Activated CD4-positive, alpha-beta T cell treated with anti-CD3 and anti-CD28 coated beads, Interleukin-2, amount 10 ng/mL, durations not matched to agents 7 days and 5 days (primary cell): ENCODE results near the gene SNTG2. TPM values are rescaled to one million over a fixed set of nuclear protein-coding genes. Genes with fewer than 3 reads are reported as not detected.

ENCODE experiments used
- CTCF ChIA-PET: fragments of 350-600 bp; sonication (Branson Sonifier 250); formaldehyde crosslinking; loops from one replicate; lab custom pipeline; 2021; ENCODE audit warnings: antibody characterized with exemption; lab: Charles Lee
- POLR2A ChIA-PET: fragments of 350-600 bp; sonication (Branson Sonifier 250); formaldehyde crosslinking; loops from one replicate; lab custom pipeline; 2021; ENCODE audit warnings: antibody characterized with exemption; lab: Charles Lee
- DNase-seq: peaks from one replicate; pipeline ENCODE4 v3.0.0-alpha.2; 2020
- H3K27ac Mint-ChIP-seq: one replicate; pipeline ENCODE4 v1.8.0; 2021; ENCODE audit warnings: mild to moderate bottlenecking, moderate library complexity, mixed read lengths
- H3K27me3 Mint-ChIP-seq: one replicate; pipeline ENCODE4 v1.8.0; 2021; ENCODE audit warnings: mixed read lengths
- H3K36me3 Mint-ChIP-seq: one replicate; pipeline ENCODE4 v1.8.0; 2021; ENCODE audit warnings: low read depth, mixed read lengths
- H3K4me1 Mint-ChIP-seq: one replicate; pipeline ENCODE4 v1.8.0; 2021; ENCODE audit warnings: mixed read lengths
- H3K4me3 Mint-ChIP-seq: one replicate; pipeline ENCODE4 v1.8.0; 2021; ENCODE audit warnings: mild to moderate bottlenecking, moderate library complexity, mixed read lengths
- H3K9me3 Mint-ChIP-seq: one replicate; pipeline ENCODE4 v1.8.0; 2021; ENCODE audit warnings: mixed read lengths
- total RNA-seq, 2 experiments: library from RNA; stranded (reverse); gene quantifications; one replicate each; pipeline ENCODE4 v1.2.3, GENCODE V29; 2021

Gene SNTG2
- total RNA-seq, 2 experiments from 2014 or later, result not detected

DNA sequence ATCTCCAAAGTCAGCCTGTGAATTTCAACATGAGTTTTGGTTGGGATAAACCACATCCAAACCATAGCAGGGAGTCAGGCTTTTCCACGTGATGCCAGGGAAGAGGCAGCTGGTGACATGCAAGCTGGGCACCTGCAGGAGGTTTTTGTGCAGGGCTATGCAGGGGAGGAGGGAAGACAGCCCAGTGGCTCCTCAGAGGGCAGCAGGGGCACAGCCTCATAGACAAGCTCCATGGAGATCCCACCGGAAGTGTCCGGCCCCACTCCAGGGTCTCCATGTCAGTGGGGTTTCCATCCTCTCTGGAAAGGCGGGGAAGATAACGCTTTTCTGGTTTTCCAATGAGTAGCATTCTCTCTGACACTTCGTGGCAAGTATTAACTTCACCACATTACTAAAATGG is 327.0 kb downstream of the SNTG2 start:
- no peak overlapping the region for H3K27ac Mint-ChIP-seq
- ChIA-PET CTCF (no interaction called here), POLR2A (no interaction called here)
- peaks cover 11% of the 10 kb centered on the region for H3K9me3 Mint-ChIP-seq
- no peak overlapping the region for H3K4me3 Mint-ChIP-seq
- H3K27me3 Mint-ChIP-seq, result no peaks in the 10 kb centered on the region
- no peaks in the 10 kb centered on the region for H3K4me1 Mint-ChIP-seq
- DNase-seq, result no peak
- H3K36me3 Mint-ChIP-seq, result no peaks in the 10 kb centered on the region

DNA sequence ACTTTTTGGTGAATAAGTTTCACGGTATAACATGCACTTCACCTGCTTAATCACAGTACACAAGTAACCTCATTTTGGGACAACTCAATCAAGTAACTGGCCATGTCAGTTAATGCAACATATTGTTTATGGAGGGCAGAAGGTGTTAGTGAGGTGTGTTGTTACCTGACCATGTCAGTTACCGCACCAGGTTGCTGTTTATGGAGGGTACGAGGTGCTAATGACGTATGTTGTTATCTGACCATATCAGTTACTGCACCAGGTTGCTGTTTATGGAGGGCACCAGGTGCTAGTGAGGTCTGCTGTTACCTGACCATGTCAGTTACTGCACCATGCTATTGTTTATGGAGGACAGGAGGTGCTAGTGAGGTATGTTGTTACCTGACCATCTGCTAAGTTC is 327.5 kb downstream of the SNTG2 start:
- no peak for DNase-seq
- CTCF ChIA-PET, result no interaction called here
- Mint-ChIP-seq H3K4me3 (no peak overlapping the region), H3K4me1 (no peaks in the 10 kb centered on the region), H3K27me3 (no peaks in the 10 kb centered on the region), H3K9me3 (peaks cover 9% of the 10 kb centered on the region), H3K27ac (no peak overlapping the region), H3K36me3 (no peaks in the 10 kb centered on the region)
- POLR2A ChIA-PET, result no interaction called here

DNA sequence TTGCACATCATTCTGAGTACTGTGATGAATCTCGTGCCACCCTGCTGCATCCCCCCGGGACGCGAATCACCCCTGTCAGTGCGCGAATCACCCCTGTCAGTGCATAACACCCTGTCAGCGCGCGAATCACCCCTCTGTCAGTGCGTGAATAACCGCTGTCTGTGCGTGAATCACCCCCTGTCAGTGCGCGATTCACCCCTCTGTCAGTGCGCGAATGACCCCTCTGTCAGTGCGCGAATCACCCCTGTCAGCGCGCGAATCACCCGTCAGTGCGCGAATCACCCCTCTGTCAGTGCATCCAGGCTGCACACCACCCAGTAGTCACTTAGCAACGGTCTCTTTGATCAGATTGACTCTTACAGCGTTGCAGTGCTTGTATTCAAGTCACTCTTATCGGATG is 328.2 kb downstream of the SNTG2 start:
- ChIA-PET POLR2A (no interaction called here), CTCF (no interaction called here)
- no peak overlapping the region for H3K27ac Mint-ChIP-seq
- H3K4me3 Mint-ChIP-seq, result no peak overlapping the region
- no peaks in the 10 kb centered on the region for H3K27me3 Mint-ChIP-seq
- no peaks in the 10 kb centered on the region for H3K4me1 Mint-ChIP-seq
- peaks cover 7% of the 10 kb centered on the region for H3K9me3 Mint-ChIP-seq
- no peaks in the 10 kb centered on the region for H3K36me3 Mint-ChIP-seq
- DNase-seq, result no peak

DNA sequence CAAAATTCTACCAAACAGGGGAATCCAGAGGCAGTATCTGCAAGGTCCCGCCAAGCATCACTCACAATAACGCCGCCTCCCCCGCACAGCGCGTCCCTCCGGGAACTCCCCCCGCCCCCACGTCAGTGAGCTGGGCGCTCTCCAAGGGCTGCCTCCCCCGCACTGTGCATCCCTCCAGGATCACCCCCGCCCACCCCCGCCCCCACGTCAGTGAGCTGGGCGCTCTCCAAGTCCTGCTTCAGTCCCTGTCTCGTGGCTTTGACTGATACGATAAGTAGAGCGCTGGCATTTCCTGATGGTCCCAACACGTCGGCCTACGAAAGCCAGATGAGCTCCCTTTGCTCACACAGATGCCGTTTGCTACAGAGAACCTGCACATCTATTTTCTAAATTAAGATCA is 331.9 kb downstream of the SNTG2 start:
- H3K4me3 Mint-ChIP-seq, result no peak overlapping the region
- H3K36me3 Mint-ChIP-seq, result no peaks in the 10 kb centered on the region
- no peak overlapping the region for H3K27ac Mint-ChIP-seq
- ChIA-PET POLR2A (no interaction called here), CTCF (no interaction called here)
- DNase-seq, result no peak
- H3K4me1 Mint-ChIP-seq, result no peaks in the 10 kb centered on the region
- no peaks in the 10 kb centered on the region for H3K27me3 Mint-ChIP-seq
- H3K9me3 Mint-ChIP-seq, result peaks cover 5% of the 10 kb centered on the region

DNA sequence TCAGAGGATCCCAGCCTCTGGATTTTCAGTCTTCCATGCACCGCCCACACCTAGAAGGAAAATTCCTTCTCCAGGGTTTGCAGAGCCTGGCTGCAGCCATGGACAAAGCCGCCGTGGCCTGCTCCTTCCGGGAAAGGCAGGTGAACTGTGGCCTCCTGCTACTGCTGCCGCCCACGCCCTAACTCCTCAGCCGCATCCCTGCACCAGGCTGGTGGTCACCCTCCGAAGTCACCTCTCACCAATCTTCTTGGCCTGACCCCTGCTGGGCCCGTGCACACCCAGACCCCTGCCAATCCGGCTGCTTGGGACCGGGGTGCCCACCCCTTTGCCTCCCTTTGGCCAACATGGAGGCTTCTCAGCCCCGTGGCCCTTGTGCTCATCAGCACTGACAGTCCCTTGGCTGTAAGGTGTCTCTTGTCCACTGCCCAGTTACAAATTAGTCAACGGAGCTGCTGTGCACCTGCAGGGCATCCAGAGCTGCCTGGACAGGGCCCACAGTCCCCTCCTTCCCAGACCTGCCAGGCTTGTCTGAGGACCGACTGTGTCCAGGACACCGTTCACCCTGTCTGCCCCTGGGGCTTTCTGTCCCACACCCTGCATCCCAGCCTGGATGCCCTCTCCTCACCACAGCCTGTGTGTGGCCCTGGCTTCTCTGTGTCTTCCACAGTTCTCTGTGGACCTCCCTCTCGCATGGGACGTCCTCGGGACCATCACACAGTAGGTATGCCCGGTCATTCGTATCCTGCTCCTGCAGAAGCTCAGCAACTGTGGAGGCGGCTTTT is 332.6 kb downstream of the SNTG2 start:
- ChIA-PET CTCF (no interaction called here), POLR2A (no interaction called here)
- H3K27me3 Mint-ChIP-seq, result no peaks in the 10 kb centered on the region
- no peak overlapping the region for H3K4me3 Mint-ChIP-seq
- H3K9me3 Mint-ChIP-seq, result peaks cover 5% of the 10 kb centered on the region
- H3K36me3 Mint-ChIP-seq, result no peaks in the 10 kb centered on the region
- no peaks in the 10 kb centered on the region for H3K4me1 Mint-ChIP-seq
- DNase-seq, result no peak
- H3K27ac Mint-ChIP-seq, result no peak overlapping the region

DNA sequence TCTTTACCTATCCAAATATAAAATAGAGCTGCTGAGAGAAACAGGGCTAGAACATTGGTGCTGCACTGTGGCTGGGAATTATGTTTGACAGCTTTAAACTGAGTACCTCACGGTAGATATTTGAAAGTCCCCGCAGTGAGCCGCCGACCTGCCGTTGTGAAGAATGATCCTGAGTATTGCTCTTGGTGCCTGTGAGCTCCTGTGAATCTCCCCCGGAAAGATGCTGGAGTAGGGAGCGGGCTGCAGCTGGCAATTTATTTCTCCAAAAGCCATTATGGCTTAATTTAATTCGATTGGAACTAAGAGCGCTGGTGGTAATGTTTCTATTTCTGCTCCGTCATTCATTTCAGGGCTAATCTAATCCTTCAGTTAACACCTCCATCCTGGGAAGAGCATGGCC is 333.2 kb downstream of the SNTG2 start:
- H3K9me3 Mint-ChIP-seq, result peaks cover 5% of the 10 kb centered on the region
- no peaks in the 10 kb centered on the region for H3K4me1 Mint-ChIP-seq
- no peak overlapping the region for H3K4me3 Mint-ChIP-seq
- ChIA-PET POLR2A (no interaction called here), CTCF (no interaction called here)
- H3K27me3 Mint-ChIP-seq, result no peaks in the 10 kb centered on the region
- no peak for DNase-seq
- no peak overlapping the region for H3K27ac Mint-ChIP-seq
- H3K36me3 Mint-ChIP-seq, result no peaks in the 10 kb centered on the region

DNA sequence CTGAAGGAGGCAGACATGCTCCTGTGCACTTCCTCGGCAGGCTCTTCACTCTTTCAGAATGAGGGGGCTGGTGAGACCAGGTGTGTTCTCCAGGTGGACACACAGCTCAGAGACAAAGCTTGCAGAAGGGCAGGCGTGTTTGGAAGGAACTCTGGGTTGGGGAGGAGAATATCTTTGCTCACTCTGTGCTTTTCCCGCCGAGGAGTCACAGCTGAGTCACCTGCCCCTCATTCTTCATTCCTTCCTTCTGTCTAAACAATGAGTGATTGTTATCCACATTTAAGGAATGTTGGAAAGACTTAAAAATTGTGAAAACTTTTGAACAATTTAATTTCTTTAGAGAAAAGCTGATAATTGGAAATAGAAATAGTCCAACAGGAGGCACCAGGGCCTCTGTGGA is 336.3 kb downstream of the SNTG2 start:
- Mint-ChIP-seq H3K4me1 (no peaks in the 10 kb centered on the region), H3K36me3 (no peaks in the 10 kb centered on the region), H3K9me3 (no peaks in the 10 kb centered on the region), H3K27me3 (no peaks in the 10 kb centered on the region), H3K27ac (no peak overlapping the region), H3K4me3 (no peak overlapping the region)
- no peak for DNase-seq
- POLR2A ChIA-PET, result no interaction called here
- CTCF ChIA-PET, result no interaction called here

DNA sequence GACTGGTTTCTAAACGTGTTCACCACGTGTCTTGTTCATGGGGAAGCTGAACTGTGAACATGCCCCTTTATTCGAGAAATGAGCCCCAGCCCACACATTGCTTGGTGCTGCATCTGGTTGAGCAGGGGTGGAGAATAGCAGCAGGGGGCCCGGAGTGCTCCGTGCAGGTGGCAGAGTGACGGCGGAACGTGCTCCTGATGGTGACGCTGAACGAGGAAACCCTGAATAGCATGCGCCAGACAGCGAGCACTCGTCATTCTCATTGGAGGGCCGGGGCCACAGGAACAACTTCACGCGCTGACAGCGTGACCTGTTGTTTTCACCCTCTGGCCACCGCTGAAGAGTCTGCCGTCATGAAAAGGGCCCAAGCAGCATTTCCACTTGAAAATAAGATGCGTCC is 336.8 kb downstream of the SNTG2 start:
- CTCF ChIA-PET, result no interaction called here

DNA sequence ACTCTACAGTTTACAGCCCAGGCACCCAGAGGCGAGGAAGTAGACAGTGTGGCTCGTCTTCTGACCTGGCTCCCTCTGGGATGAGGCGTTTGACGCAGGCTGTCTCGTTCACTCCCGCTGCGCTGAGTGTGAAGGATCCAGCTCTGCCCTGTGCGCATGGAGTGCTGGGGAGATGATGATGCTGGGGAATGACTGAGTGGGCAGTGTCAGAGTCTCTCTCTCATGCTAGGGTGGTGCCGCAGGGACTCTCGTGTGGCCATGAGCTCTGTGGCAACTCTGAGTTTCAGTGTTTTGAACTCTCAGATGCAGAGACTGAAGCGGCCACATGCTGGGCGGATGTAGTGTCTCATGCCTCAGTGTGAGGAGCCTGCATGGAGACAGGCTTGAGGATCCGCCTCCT is 344.3 kb downstream of the SNTG2 start:
- ChIA-PET CTCF (no interaction called here), POLR2A (no interaction called here)
- Mint-ChIP-seq H3K4me3 (no peak overlapping the region), H3K27ac (no peak overlapping the region), H3K27me3 (no peaks in the 10 kb centered on the region), H3K9me3 (peaks cover 3% of the 10 kb centered on the region), H3K4me1 (no peaks in the 10 kb centered on the region), H3K36me3 (no peaks in the 10 kb centered on the region)
- DNase-seq, result no peak

More for the DNA sequence above, 336.8 kb downstream of the SNTG2 start:
- H3K9me3 Mint-ChIP-seq, result no peaks in the 10 kb centered on the region
- no peak overlapping the region for H3K27ac Mint-ChIP-seq
- H3K4me1 Mint-ChIP-seq, result no peaks in the 10 kb centered on the region
- no peak for DNase-seq
- POLR2A ChIA-PET, result no interaction called here
- no peaks in the 10 kb centered on the region for H3K36me3 Mint-ChIP-seq
- H3K27me3 Mint-ChIP-seq, result no peaks in the 10 kb centered on the region
- H3K4me3 Mint-ChIP-seq, result no peak overlapping the region

DNA sequence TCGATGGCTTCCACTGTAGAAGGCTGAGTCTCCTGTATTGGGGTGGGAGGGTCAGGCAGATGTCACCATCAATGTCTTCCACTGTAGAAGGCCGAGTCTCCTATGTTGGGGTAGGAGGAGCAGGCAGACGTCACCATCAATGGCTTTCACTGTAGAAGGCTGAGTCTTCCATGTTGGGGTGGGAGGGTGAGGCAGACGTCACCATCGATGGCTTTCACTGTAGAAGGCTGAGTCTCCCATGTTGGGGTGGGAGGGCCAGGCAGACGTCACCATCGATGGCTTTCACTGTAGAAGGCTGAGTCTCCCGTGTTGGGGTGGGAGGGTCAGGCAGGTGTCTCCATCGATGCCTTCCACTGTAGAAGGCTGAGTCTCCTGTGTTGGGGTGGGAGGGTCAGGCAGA is 345.1 kb downstream of the SNTG2 start:
- ChIA-PET CTCF (no interaction called here), POLR2A (no interaction called here)
- no peaks in the 10 kb centered on the region for H3K4me1 Mint-ChIP-seq
- no peak for DNase-seq
- H3K27ac Mint-ChIP-seq, result no peak overlapping the region
- no peaks in the 10 kb centered on the region for H3K36me3 Mint-ChIP-seq
- peaks cover 3% of the 10 kb centered on the region for H3K9me3 Mint-ChIP-seq
- H3K4me3 Mint-ChIP-seq, result no peak overlapping the region
- H3K27me3 Mint-ChIP-seq, result no peaks in the 10 kb centered on the region

DNA sequence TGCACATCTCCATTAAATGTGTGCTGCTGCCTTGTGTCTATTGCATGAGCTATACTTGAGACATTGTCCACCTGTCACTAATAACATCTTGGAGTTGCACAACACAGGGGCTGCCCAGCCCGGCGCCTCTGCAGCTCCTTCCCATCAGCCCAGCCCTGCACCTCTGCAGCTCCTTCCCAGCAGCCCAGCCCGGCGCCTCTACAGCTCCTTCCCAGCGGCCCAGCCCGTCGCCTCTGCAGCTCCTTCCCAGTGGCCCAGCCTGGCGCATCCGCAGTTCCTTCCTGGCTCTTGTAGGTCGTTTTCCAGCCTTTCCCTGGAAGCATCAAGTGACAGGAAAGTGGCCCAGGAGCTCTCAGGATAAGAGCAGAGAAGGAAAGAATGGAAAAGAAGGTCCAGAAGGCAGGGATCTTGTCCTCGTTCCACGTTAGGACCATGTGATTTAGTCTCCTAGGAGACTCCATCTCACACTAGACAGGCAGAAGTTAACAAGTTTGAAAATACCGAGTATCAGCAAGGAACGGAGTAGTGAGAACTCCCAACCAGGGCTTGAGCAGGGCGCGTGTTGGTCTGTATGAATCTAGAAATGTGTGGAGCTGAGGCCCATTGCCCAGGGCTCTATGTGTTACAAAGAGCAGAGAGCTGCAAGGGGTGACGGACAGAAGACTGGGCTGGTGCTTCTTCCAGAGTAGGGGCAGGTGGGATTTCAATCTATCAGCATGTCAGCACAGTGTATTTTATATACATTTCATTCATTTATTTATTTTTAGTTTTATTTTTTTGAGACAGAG is 346.9 kb downstream of the SNTG2 start:
- Mint-ChIP-seq H3K4me3 (no peak overlapping the region), H3K27me3 (no peaks in the 10 kb centered on the region), H3K27ac (no peak overlapping the region), H3K36me3 (no peaks in the 10 kb centered on the region), H3K9me3 (peaks cover 3% of the 10 kb centered on the region), H3K4me1 (no peaks in the 10 kb centered on the region)
- no peak for DNase-seq
- ChIA-PET POLR2A (no interaction called here), CTCF (no interaction called here)

DNA sequence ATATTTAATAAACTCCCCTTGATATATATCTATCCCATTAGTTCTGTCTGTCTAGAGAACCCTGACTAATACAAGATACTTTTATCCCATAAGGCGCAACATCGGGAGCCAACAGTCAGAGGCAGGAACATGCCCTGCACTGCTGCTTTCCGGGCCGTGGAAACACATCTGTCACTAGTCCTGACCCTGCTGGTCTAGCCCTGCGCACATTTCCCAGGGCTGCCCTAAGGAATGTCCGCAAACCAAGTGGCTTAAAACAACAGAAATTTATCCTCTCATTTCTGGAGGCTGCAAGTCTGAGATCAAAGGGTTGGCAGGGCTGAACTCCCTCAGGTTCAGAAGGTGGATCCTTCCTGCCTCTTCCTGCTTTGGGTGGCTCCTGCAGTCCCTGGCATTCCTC is 348.4 kb downstream of the SNTG2 start:
- Mint-ChIP-seq H3K27ac (no peak overlapping the region), H3K9me3 (peaks cover under 1% of the 10 kb centered on the region), H3K36me3 (no peaks in the 10 kb centered on the region), H3K27me3 (no peaks in the 10 kb centered on the region), H3K4me3 (no peak overlapping the region), H3K4me1 (no peaks in the 10 kb centered on the region)
- POLR2A ChIA-PET, result no interaction called here
- DNase-seq, result no peak
- CTCF ChIA-PET, result no interaction called here

DNA sequence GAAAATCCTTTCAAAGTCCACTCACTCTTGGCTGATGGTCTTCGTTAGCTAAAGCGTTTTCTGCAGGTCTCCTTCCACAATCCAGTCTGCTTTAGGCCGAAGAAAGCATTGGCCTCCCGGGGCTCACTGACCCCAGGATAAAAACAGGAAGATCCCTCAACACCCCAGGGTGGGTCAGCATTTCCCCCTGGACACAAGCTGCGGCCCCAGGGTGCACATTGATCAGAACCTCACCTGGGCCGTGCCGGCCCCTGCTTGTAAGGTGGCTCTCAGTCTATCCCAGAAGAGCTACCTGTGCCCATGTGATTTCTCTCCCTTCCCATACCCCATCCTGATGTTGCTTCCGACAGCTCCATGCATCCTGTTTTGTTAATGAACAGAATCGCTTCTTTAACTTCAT is 349.6 kb downstream of the SNTG2 start:
- Mint-ChIP-seq H3K4me1 (no peaks in the 10 kb centered on the region), H3K4me3 (no peak overlapping the region), H3K9me3 (no peaks in the 10 kb centered on the region), H3K27me3 (no peaks in the 10 kb centered on the region), H3K36me3 (no peaks in the 10 kb centered on the region), H3K27ac (no peak overlapping the region)
- CTCF ChIA-PET, result no interaction called here
- DNase-seq, result no peak
- POLR2A ChIA-PET, result no interaction called here
